Stimulated activated CD8-positive, alpha-beta memory T cell treated with anti-CD3 and anti-CD28 coated beads, Interleukin-7, amount 100 ng/mL, for 1 hour (primary cell): ENCODE results near the gene PA2G4.
A peak's percentile ranks its signal among the peaks of the same experiment; 100 is the strongest.
"Not testable (repeated sequence)": the region's sequence is repeated elsewhere in the genome, so short reads cannot be mapped to it uniquely, and the experiment has no call there.

ENCODE experiments used
- DNase-seq, 2 donors: peaks; one replicate each; pipeline ENCODE4 v3.0.0-alpha.2; 2020; ENCODE audit warnings: low read depth in 2 of 2

The PA2G4 gene

DNA sequence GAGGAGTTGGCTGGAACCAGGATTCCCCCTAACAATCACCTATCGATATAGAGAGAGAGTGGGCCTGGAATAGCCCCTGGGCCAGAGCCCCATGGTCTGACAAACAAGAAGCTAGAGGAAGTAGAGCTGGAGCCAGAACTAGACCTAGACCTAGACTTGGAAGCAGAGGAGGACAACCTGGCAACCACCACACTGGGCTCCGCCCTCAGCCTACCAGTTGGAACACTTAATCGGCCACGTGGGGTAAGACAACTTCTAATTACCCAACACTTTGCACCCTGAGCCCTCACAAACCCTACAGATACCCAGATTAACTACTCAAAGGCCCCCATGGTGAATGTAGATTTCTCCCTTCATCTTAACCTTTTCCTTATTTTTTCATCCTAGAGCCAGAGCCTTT lies 4.6 kb upstream of the PA2G4 start:
- no peak for DNase-seq

DNA sequence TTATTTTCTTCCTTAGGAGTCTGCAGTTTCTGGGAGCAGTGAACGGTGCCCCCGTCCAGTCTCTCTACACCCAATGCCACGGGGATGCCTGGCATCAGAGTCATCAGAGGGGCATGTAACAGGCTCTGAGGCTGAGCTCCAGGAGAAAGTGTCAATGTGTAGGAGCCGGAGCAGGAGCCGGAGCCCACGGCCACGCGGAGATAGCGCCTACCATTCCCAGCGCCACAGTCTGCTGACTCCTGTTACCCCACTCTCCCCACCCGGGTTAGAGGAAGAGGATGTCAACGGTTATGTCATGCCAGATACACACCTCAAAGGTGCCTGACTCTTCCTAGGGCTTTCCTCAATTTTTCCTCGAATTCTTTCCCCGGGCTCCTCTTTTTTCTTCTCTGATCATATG lies 3.3 kb upstream of the PA2G4 start:
- DNase-seq = no peak

DNA sequence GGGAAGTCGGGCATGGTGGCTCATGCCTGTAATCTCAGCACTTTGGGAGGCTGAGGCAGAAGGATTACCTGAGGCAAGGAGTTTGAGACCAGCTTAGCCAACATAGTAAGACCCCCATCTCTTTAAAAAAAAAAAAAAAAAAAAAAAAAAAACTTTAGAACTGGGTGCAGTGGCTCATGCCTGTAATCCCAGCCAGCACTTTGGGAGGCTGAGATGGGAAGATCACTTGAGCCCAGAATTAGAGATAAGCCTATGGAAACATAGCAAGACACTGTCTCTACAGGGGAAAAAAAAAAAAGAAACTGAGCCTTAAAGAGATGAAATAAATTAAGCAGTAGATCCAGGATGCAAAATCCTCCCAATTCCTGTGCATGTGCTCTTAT lies 1.7 kb upstream of the PA2G4 start:
- no peak for DNase-seq

DNA sequence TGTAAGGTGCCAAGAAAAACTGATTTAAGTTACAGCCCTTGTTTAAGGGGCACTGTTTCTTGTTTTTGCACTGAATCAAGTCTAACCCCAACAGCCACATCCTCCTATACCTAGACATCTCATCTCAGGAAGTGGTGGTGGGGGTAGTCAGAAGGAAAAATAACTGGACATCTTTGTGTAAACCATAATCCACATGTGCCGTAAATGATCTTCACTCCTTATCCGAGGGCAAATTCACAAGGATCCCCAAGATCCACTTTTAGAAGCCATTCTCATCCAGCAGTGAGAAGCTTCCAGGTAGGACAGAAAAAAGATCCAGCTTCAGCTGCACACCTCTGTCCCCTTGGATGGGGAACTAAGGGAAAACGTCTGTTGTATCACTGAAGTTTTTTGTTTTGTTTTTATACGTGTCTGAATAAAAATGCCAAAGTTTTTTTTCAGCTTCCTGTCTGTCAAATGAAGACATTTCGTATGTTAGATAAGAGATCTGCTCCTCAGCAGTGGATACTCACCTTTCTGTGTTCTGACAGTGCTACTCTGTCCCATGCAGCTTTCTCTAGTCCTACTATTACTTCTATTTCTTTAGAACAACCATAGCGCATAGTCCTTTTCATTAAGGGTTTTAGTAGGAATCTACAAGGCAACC lies 1.2 kb upstream of the PA2G4 start:
- DNase-seq = no peak

DNA sequence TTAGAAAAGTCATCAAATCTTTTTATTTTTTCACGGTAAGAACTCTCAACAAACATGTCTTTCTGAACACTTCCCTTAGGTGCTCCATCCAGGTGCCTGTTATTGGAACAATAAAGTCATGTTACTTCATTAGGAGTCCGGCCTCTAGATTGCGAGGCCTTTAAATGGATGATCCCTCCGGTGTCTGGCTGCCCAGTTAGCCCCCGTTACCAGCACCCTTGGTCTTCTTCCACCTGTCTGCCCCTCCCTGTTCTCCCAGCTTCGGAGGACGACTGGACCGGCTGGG lies 593 bp upstream of the PA2G4 start:
- DNase-seq = no peak

DNA sequence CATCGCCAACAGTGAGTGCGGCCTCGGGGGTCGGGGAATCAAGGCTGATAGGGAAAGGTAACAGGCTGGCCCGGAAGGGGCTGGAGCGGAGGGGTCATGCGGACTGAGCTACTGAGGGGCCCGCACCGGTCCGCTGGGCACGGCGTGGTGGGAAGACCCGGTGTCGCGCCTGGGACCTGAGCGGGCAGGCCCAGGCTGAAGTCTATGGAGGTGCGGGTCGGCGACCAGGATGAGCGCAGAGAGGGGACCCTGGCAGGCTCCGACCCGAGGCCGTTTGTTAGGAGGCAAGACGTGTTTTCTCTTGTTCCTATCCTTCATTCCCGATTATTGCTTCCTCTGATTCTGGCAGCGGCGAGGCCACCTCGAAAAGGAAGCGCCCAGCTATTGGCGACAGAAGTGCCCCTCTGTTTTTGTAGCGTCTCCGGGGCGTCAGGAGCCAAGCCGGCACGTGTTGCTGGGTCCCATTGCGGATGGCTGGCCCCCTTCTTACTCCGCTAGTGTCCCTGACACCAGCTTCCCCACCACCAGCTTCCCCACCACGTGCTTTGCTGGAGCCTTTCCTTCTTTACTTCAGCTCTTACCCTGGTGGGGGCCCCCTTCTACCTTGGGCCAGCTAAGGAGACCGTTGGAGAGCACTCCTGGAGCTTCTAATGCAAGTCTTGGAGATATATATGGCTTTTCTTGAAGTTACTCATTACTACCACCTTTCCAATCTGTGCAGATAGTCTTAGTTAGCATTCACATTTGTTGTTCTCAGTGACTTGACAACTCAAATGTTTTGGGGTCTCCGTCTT lies 653 bp downstream of the PA2G4 start:
- no peak for DNase-seq

DNA sequence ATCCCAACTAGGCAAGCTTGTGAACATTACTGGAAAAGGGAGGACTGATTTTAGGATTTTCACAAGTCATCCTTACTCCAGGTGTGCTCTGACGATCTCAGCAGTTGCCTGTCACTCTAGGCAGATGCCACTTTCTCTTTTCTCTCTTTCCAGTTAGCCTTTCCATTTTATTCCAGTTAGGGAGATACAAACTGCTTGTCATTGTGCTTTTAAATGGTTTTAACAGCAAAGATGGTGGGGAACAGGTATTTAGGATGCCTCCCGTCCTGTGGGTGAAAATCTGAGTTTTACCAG lies 1.2 kb downstream of the PA2G4 start:
- no peak for DNase-seq

DNA sequence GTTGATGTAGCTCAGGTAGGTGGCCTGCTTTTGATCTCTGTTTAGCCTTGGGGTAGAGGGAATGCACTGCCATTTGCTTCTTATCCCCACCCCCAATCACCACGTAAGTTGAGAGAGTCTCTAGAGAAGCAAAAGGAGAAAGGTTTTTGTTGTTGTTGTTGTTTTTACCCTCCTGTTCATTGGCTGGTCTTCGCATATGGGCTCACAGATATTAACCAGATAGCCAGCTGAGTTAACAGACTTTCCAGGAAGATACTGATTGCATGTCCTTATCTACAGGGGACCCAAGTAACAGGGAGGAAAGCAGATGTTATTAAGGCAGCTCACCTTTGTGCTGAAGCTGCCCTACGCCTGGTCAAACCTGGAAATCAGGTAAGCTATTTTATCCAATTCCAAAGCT lies 2.9 kb downstream of the PA2G4 start:
- DNase-seq = no peak

DNA sequence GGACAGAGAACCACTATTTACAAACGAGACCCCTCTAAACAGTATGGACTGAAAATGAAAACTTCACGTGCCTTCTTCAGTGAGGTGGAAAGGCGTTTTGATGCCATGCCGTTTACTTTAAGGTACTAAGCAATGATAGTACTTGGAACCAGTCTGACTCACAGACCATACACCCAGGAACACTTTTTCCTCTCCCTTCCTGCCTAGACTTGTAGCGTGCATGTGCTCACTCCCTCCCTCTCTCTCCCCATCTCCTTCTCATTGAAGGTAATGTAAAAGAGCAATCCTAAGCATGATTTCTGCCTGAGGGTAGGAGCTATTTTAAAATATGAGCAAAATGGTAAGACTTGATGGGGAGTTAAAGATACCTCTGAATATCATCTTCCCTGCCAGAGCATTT lies 6.2 kb downstream of the PA2G4 start:
- DNase-seq = no peak

DNA sequence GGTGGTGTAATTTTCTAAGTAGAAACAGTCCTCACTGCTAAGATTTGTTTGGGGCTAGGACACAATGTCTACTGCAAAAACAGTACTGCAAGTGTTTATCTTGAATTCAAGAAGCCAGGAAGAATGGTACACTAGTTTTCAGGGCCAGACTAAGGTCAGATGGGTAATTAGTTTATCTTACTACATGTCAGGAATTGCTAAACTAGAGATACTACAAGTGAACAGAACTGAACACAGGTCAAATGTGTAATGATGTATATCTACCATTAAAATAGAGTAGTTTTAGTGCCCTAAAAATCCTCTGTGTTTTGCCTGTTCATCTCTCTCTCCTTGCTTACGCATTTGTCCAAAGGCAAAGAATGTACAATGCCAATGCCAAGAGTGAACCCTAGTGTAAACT lies 9.7 kb downstream of the PA2G4 start:
- DNase-seq = no peak

DNA sequence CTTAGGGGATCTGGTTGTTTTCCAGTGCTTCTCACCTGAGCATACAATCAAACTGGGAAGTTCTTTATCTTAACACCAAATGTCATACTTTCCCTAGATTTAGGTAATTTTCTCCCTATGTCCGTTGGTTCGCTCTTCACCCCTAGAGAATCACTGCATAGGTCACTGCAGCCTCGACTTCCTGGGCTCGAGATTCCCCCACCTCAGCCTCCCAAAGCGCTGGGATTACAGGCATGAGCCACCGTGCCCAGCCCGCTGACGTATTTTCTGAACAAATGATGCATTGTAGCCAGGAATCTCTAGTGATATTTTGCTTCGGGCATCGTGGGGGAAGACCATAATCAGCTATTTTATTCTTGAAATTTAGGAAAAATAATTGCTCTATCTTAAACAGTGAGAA lies 11.0 kb downstream of the PA2G4 start:
- no peak for DNase-seq

DNA sequence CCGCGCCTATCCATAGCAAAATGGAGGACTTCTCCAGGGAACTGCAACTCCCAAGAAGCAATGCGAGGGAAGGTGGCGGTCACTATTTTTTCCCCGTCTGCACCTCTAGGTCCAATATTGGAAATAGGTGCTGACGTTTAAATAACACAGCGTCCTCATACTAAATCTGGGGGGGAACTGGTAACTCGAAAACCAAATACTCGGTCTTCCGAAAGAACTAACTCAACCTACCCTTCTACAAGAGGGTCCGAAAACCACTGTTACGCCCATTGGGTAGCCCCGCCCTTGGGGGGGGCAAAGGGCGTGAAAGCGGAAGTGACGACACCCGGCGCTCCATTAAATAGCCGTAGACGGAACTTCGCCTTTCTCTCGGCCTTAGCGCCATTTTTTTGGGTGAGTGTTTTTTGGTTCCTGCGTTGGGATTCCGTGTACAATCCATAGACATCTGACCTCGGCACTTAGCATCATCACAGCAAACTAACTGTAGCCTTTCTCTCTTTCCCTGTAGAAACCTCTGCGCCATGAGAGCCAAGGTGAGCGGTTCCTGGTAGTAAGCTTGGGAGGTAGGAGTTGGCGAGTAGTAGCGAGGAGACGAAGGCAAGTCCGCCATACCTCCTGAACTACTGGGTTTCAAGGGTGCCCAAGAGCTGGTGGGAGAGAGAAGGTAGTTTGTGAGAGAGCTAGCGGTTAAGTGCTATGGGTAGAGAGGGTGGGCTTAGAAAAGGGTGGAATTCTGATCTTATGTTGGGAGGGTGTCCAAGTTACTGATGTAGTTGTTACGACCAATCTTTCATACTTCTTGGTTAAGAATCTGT lies 12.1 kb downstream of the PA2G4 start, which contains the start of gene RPL41:
RPL41 (plus strand) TSS at position 367 of the 815 bp plus-strand sequence.
- DNase-seq = peak; percentile 92

DNA sequence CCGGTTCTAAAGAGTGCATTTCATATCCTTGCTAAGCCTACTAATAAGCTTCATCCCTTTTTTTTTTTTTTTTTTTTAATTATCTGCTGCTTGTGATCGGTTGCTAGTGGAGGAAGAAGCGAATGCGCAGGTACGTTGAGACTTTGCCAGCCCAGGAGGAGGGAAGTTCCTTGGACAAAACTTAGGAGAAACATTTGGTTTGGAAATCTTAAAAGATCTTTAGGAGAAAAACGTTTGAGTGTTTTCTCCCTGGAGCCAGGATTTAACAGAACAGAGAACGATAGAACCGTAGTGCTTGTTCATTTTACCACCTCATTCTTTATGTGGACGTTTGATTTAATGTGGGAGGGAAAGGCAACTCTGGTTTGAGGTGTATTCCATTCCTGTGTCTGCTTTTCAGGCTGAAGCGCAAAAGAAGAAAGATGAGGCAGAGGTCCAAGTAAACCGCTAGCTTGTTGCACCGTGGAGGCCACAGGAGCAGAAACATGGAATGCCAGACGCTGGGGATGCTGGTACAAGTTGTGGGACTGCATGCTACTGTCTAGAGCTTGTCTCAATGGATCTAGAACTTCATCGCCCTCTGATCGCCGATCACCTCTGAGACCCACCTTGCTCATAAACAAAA lies 12.8 kb downstream of the PA2G4 start:
- DNase-seq = not testable (repeated sequence)

DNA sequence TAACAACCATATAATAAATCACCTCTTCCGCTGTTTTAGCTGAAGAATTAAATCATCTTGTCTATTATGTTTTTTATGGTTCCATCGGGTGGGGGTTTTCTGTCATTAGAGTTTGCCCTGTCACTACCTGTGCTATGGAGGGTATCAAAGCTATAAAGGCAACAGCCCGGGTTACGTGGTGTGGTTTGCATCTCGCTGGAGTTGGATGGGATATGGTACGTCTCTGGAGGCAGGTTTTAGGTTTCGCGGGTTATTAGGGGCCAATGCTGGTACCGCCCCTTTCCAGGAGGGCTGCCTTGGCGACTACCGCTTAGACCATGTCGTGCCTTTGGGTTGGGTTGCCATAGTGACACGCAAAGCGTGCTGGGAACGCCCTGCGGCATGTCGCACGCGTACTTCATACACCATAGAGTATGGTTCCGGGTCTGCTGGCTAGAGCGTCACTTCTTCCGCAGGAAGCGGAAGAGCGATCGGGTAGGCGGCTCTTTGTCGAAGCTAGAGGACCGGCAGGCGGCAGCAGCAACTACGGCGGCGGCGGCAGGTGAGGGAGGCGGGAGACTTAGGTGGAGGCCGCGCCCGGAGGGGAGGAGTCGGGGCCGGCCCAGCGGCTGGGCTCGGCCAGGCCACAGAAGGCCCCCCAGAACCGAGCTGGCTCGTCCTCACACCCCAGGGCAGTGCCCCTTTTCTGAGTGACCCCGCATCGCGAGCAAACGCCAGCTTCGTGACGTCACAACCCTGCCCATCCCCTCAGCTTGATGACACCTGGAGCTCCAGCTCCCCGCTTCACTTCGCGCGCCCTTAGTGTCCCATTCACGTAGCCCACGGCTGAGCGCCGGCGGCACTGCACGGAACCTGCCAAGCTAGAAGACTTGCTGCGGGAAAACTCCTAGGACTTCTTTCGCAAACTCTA lies 13.7 kb downstream of the PA2G4 start, which contains the start of gene ZC3H10:
ZC3H10 (plus strand) TSS at position 489 of the 910 bp plus-strand sequence. CDS start 2,297 bp downstream, outside the sequence.
- peak; percentile 92 to 93 for DNase-seq

DNA sequence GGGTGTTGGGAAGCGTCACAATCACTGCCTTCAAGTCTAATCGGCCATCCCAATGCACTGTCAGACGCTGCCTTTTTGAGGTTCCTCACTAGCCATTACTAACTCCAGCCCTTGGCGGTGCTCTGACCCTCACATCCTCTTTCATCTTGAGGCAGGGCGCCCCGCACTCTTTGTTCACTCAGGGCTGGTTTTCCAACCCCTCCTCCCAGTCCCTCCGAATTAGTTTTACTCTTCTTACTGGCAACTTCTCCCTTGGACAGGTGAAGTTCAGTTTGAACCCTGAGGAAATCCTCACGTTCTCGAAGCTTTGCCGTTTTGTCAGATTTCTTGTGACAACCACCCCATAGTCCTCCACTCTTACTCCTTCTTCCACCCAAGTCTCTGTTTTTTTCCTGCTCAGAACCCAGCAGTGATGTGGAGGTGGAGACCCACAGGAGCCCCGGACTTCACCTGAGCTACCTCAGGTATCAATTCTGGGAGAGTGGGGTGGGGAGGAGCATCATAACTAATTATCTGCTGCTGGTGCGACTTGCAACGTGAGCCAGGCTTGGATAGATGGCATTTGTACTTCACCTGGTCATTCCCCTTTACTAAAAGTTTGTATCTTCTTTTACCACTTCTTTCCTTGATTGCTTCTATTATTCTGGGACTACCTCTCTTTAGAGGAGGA lies 14.5 kb downstream of the PA2G4 start:
- DNase-seq = no peak

DNA sequence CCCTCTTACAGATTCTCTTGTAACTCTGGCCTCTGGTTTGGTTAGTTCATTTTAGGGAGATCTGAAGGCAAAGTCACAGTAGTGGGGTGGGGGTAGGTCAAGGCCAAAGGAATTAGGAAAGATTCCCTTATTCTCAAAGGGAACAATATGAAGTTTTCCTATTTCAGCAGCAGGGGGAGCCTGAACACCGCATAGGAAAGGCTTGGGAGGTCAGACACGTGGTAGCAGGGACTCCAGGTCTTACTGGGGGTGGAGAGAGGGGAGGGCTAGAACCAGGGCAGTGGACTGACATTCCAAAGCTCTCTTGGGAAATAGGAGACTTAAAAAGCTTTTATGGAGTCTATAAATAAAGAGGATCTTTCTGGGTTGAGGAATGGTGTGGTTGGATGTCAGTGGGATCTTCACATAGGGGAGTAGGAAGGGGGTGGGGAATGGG lies 15.0 kb downstream of the PA2G4 start:
- DNase-seq = no peak

DNA sequence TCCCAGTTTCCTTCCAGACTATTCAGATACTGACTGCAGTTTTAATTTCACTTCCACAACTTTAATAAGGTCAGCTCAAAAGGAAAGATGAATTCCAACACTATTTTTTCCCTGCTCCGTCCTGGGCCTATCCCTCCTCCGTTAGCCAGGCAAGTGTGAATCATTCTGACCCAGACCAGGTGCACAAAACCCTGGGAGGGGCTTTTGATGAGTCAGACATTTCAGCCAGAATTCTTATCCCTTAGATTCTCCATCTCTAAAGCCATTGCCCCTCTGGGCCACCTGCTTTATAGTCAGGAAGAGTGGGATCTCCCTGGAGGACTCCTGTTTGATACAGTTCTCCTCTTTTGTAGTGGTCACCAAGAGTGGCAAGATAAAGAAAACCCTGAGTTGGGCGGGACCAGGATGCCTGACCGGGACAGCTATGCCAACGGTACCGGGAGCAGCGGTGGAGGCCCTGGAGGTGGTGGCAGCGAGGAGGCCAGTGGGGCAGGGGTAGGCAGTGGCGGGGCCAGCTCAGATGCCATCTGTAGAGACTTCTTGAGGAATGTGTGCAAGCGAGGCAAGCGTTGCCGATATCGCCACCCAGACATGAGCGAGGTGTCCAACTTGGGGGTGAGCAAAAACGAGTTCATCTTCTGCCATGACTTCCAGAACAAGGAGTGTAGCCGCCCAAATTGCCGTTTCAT lies 15.9 kb downstream of the PA2G4 start:
- no peak for DNase-seq

DNA sequence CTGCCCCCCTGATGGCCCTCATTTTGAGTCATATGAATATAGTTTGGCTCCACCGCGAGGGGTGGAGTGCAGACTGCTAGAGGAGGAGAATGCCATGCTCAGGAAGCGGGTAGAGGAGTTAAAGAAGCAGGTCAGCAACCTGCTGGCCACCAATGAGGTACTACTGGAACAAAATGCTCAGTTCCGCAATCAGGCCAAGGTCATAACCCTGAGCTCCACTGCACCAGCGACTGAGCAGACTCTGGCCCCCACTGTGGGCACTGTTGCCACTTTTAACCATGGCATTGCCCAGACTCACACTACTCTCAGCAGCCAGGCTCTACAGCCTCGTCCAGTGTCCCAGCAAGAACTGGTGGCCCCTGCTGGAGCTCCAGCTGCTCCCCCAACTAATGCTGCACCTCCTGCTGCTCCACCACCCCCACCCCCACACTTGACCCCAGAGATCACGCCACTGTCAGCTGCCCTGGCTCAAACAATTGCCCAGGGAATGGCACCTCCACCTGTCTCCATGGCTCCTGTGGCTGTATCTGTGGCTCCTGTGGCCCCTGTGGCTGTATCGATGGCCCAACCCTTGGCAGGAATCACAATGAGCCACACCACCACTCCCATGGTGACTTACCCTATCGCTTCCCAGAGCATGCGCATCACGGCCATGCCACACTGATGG lies 17.0 kb downstream of the PA2G4 start:
- DNase-seq = no peak

DNA sequence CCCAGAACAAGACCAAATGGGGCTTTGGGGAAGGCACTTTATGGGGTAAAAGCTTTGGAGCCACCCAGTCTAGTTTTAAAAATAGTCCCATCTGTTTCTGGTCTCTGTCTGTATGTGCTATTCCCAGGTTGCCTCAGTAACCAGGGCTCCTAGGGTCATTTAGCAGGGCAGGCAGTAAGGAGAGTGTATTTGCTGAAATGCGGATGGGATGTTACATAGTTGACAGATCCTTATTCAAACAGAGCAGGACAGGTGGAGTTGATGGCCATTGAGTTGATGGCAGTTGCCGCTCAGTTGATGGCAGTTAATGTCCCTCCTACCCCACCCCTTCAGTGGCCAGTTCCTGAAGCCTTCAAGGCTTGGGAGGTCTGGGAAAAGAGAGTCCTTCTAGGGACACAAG lies 18.3 kb downstream of the PA2G4 start:
- no peak for DNase-seq

DNA sequence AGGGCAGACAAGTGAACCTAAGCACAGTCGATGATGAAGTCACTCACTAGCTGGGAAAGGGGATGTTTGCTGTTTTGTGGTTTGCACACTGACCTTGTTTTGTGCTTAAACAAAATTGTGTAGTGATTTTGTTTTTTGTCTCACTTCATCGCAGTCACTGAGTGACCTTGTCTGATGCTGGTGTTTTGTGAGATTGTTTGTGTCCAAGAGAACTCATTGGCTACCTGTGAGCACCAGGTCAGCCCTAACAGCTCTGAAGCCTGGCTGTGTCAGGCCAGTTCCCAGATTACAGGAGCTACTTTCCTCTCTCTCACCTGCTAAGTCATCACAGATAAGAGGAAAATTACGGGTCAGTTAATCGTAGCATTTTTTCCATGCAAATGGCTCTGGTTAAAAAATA lies 19.8 kb downstream of the PA2G4 start:
- DNase-seq = no peak
